ENCODE results near the gene SH3GL1. TPM values are rescaled to one million over a fixed set of nuclear protein-coding genes. Genes with fewer than 3 reads are reported as not detected.

Gene SH3GL1
- total and polyA plus RNA-seq, 9 of the 15 experiments (the other 6 are each of a cell fraction or from before 2014, with no cell fraction given) = 1.7 to 75.3 (median 25.7) TPM

DNA sequence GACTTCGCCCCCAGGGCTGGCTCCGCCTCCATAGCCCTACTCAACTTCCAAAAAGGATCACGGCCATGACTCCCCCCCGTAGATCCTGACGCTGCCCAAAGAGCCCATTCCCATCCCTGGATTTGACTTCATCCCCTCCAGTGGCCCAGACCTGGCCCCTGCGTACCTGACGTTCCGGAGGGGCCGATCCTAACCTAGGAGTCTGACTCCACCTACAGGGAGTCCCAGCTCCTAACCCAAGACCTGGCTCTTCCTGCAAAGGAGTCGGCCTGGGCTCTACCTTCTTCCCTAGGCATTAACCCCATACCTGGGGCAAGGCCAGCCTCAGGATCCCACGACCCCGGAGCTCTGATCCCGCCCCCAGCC, 72.5 kb downstream of the SH3GL1 start (continued):
- TF ChIP-seq CGGBP1 (CRISPR knock-in tag; IDR thresholded peaks at IDR 0.05) (no peak), CBFB (CRISPR knock-in tag; IDR thresholded peaks at IDR 0.05) (no peak), ZNF175 (CRISPR knock-in tag; IDR thresholded peaks at IDR 0.05; ENCODE audit: low read depth) (no peak), SMARCA5 (IDR thresholded peaks at IDR 0.05) (0 out of 2 replicates have a peak, but pooled peaks have one; percentile 49), NFXL1 (CRISPR knock-in tag; IDR thresholded peaks at IDR 0.05) (no peak), LCOR (CRISPR knock-in tag; IDR thresholded peaks at IDR 0.05) (peak; percentile 61; the same call in 1 of the 2 replicates)

GRCh38 chr19:4327252-4327876, 73.0 kb downstream of the SH3GL1 start:
- Histone ChIP-seq H3K79me2 (ENCODE audit: control insufficient read depth, insufficient read depth, low read length) (peaks cover 19% of the 10 kb centered on the region), H3K4me1 (replicated peaks in 1 of 2; ENCODE audit: control insufficient read depth in 2 of 2, insufficient read depth in 2 of 2, low read length in 2 of 2) (peaks cover 2 to 54% of the 10 kb centered on the region in 2 experiments; a peak in 3 of 5 replicates), H3K27me3 (ENCODE audit: control insufficient read depth in 2 of 2, insufficient read depth in 2 of 2, low read length in 2 of 2) (no peaks in the 10 kb centered on the region; a peak in 1 of 5 replicates), H3K4me2 (ENCODE audit: insufficient read depth, low read length) (peak overlapping the region; percentile 93), H2AFZ (ENCODE audit: low read depth, low read length) (peak overlapping the region; percentile 95), H3K9me3 (replicated peaks; ENCODE audit: control insufficient read depth, insufficient read depth, low read depth, low read length) (no peaks in the 10 kb centered on the region), H3K9me1 (ENCODE audit: control insufficient read depth, insufficient read depth, low read length) (no peaks in the 10 kb centered on the region), H3K4me3 (peak overlapping the region; percentile 54), H3K27ac (ENCODE audit: extremely low read depth, low read depth, low read length) (peak overlapping the region; percentile 72), H3K9ac (ENCODE audit: insufficient read depth in 1 of 2, low read depth in 2 of 2, low read length in 2 of 2) (peak overlapping the region; percentile 66 to 94), H3K36me3 (ENCODE audit: control insufficient read depth, insufficient read depth, low read length) (peaks cover 4% of the 10 kb centered on the region), H4K20me1 (replicated peaks; ENCODE audit: control insufficient read depth, insufficient read depth, low read length) (peaks cover 7% of the 10 kb centered on the region; the same call in 1 of the 2 replicates)
- peak; percentile 98 for FAIRE-seq
- intact Hi-C loops (cut with micrococcal nuclease) (no loop called here), in situ Hi-C loops (cut with MboI) (no loop called here)
- ChIA-PET CTCF (ENCODE audit: low intra/inter-chr PET ratio) (no interaction called here), POLR2A (interaction anchor here (0.7 to 0.9 kb wide), 3 partner anchors 10 to 48 kb away, joined by 3 to 6 read pairs (median 6); partner anchors contain the start of gene MPND)
- peak; percentile 90 to 97 (median 92) for DNase-seq (ENCODE audit: extremely low read depth in 1 of 4, low spot score in 3 of 4)
- BruUV-seq (replicated peaks) = no TSS peak
- under 1% methylated on average over 23 of the region's 30 CpGs for WGBS (ENCODE audit: insufficient coverage, low coverage, missing lambda C conversion rate)
- ATAC-seq = peak; percentile 87
- no peak for TF ChIP-seq TEAD2 (tag; IDR thresholded peaks at IDR 0.05)
- TF ChIP-seq ATF7 (IDR thresholded peaks at IDR 0.05) = peak; percentile 49
- no peak for TF ChIP-seq COPS2 (conservative IDR thresholded peaks at IDR 0.05)
- TF ChIP-seq, protein P1, sequence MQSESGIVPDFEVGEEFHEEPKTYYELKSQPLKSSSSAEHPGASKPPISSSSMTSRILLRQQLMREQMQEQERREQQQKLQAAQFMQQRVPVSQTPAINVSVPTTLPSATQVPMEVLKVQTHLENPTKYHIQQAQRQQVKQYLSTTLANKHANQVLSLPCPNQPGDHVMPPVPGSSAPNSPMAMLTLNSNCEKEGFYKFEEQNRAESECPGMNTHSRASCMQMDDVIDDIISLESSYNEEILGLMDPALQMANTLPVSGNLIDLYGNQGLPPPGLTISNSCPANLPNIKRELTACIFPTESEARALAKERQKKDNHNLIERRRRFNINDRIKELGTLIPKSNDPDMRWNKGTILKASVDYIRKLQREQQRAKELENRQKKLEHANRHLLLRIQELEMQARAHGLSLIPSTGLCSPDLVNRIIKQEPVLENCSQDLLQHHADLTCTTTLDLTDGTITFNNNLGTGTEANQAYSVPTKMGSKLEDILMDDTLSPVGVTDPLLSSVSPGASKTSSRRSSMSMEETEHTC (IDR thresholded peaks at IDR 0.05) = no peak
- TF ChIP-seq SMAD4 (CRISPR knock-in tag; conservative IDR thresholded peaks at IDR 0.05) = 0 out of 2 replicates have a peak, but pooled peaks have one; percentile 13
- peak; percentile 35 for TF ChIP-seq ZBTB7A (IDR thresholded peaks at IDR 0.05; ENCODE audit: borderline replicate concordance, control insufficient read depth, low read depth, low read length)
- TF ChIP-seq FOXA1 (IDR thresholded peaks at IDR 0.05; ENCODE audit: borderline replicate concordance) = no peak
- TF ChIP-seq, protein P2, sequence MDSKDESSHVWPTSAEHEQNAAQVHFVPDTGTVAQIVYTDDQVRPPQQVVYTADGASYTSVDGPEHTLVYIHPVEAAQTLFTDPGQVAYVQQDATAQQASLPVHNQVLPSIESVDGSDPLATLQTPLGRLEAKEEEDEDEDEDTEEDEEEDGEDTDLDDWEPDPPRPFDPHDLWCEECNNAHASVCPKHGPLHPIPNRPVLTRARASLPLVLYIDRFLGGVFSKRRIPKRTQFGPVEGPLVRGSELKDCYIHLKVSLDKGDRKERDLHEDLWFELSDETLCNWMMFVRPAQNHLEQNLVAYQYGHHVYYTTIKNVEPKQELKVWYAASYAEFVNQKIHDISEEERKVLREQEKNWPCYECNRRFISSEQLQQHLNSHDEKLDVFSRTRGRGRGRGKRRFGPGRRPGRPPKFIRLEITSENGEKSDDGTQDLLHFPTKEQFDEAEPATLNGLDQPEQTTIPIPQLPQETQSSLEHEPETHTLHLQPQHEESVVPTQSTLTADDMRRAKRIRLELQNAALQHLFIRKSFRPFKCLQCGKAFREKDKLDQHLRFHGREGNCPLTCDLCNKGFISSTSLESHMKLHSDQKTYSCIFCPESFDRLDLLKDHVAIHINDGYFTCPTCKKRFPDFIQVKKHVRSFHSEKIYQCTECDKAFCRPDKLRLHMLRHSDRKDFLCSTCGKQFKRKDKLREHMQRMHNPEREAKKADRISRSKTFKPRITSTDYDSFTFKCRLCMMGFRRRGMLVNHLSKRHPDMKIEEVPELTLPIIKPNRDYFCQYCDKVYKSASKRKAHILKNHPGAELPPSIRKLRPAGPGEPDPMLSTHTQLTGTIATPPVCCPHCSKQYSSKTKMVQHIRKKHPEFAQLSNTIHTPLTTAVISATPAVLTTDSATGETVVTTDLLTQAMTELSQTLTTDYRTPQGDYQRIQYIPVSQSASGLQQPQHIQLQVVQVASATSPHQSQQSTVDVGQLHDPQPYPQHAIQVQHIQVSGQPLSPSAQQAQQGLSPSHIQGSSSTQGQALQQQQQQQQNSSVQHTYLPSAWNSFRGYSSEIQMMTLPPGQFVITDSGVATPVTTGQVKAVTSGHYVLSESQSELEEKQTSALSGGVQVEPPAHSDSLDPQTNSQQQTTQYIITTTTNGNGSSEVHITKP (IDR thresholded peaks at IDR 0.05; ENCODE audit: partially characterized antibody) = peak; percentile 92

Data from K562 (cell line).